Islet precursor cell (in vitro differentiated cells): ENCODE data around the gene SURF2.
"Not testable (repeated sequence)": the region's sequence is repeated elsewhere in the genome, so short reads cannot be mapped to it uniquely, and the experiment has no call there.

Experiments used
- DNase-seq: peaks from one replicate; pipeline ENCODE4 v3.0.0-alpha.2; 2018

The SURF2 gene

GRCh38 chr9:133359399-133360175 is 3.2 kb downstream of the SURF2 start:
- DNase-seq = peak; percentile 69

- DNase-seq = no peak
Observed at GRCh38 chr9:133360400-133361393, 4.3 kb downstream of the SURF2 start.

- no peak for DNase-seq
Observed at GRCh38 chr9:133361507-133362092, 5.2 kb downstream of the SURF2 start.

- DNase-seq = no peak
Observed at GRCh38 chr9:133362359-133363044, 6.2 kb downstream of the SURF2 start.

GRCh38 chr9:133366435-133366834 is 10.1 kb downstream of the SURF2 start:
- DNase-seq = no peak

GRCh38 chr9:133367221-133367620 is 10.9 kb downstream of the SURF2 start:
- no peak for DNase-seq

- DNase-seq = no peak
Observed at GRCh38 chr9:133367778-133368177, 11.4 kb downstream of the SURF2 start.

GRCh38 chr9:133368249-133368881 is 12.0 kb downstream of the SURF2 start:
- DNase-seq = no peak

- no peak for DNase-seq
Observed at GRCh38 chr9:133369422-133369821, 13.1 kb downstream of the SURF2 start.

GRCh38 chr9:133369933-133370332 is 13.6 kb downstream of the SURF2 start:
- no peak for DNase-seq

- no peak for DNase-seq
Observed at GRCh38 chr9:133370685-133371084, 14.3 kb downstream of the SURF2 start.

- DNase-seq = no peak
Observed at GRCh38 chr9:133371261-133371711, 14.9 kb downstream of the SURF2 start.

GRCh38 chr9:133372144-133372543 is 15.8 kb downstream of the SURF2 start:
- DNase-seq = no peak

GRCh38 chr9:133374612-133375115 is 18.3 kb downstream of the SURF2 start:
- no peak for DNase-seq

GRCh38 chr9:133375116-133375723 is 18.9 kb downstream of the SURF2 start:
- no peak for DNase-seq

- DNase-seq = peak; percentile 97
Observed at GRCh38 chr9:133375724-133376654, 19.6 kb downstream of the SURF2 start, which contains the start of the genes STKLD1 and SURF4. STKLD1 (plus strand) TSS chr9:133376366; CDS start chr9:133376474, 108 bp downstream. SURF4 (minus strand) TSS chr9:133376060; CDS start chr9:133375969, 91 bp downstream.

GRCh38 chr9:133377280-133377679 is 20.9 kb downstream of the SURF2 start:
- DNase-seq = not testable (repeated sequence)

- DNase-seq = no peak
Observed at GRCh38 chr9:133377721-133378216, 21.4 kb downstream of the SURF2 start.

- no peak for DNase-seq
Observed at GRCh38 chr9:133378408-133378962, 22.1 kb downstream of the SURF2 start.
